NCI-H526 (cell line): ENCODE results near the gene SUN5.
A peak's percentile ranks its signal among the peaks of the same experiment; 100 is the strongest.

Experiments
- DNase-seq, 2 experiments: peaks; one replicate each; lab custom pipeline; 2025; lab: John Stamatoyannopoulos, UW

Gene SUN5

DNA sequence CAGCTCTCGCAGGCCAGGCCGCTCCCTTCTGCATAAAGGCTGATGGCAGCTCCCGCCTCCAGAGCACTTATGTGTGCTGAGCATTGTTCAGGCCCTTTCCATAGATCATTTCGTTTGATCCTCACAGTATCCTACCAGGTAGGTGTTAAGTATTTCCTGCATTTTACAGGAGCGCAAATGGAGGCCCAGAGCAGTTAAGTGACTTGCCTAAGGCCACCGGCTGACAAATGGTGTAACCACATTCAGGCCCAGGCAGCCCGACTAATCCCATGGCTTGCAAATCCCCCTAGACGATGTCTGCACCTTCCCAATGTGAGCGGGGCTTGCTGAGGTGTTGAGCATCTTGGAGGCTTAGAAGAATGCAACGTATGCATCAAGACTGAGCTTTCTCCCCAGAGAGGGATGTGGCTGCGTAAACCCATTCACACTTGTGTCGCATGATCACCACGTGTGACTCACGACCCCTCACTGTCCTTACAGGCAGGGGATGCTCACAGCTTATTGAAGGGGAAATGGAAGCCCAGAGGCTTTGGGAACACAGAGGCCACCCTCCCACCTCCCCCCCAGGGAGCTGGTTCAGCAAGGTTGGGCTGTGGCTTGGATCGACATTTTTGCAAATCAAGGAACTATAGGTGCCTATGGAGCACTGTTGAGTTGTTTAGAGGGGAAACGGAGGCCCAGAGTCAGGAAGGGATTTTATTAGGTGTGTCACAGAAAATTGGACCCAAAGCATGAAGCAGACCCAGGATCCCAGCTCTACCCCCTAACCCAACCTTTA lies 10.3 kb upstream of the SUN5 start:
- DNase-seq = no peak

DNA sequence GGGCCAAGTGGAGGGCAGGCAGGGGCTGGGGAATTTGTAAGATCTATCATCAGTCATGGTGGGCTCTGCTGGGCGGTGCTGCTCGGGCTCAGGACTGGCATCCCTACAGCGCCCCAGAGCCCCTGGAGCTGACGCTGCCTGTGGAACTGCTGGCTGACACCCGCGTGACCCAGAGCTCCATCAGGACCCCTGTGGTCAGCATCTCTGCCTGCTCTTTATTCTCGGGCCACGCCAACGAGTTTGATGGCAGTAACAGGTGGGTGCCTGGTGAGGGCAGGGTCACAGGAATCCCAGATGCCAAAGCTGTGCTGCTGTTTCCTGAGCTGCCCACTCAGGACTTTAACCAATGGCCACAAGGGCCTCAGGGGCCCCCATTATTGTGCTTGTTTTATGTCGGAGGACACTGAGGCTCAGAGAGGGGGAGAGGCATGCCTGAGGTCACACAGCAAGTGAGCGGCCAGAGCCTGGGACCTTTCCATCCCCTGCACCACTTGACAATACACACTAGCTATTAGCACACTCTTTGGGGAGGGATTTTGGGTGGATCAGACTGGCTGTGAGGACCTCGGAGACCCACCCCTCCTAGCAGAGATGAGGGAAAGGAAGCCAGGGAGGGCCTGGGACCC lies 9.6 kb upstream of the SUN5 start:
- no peak for DNase-seq

DNA sequence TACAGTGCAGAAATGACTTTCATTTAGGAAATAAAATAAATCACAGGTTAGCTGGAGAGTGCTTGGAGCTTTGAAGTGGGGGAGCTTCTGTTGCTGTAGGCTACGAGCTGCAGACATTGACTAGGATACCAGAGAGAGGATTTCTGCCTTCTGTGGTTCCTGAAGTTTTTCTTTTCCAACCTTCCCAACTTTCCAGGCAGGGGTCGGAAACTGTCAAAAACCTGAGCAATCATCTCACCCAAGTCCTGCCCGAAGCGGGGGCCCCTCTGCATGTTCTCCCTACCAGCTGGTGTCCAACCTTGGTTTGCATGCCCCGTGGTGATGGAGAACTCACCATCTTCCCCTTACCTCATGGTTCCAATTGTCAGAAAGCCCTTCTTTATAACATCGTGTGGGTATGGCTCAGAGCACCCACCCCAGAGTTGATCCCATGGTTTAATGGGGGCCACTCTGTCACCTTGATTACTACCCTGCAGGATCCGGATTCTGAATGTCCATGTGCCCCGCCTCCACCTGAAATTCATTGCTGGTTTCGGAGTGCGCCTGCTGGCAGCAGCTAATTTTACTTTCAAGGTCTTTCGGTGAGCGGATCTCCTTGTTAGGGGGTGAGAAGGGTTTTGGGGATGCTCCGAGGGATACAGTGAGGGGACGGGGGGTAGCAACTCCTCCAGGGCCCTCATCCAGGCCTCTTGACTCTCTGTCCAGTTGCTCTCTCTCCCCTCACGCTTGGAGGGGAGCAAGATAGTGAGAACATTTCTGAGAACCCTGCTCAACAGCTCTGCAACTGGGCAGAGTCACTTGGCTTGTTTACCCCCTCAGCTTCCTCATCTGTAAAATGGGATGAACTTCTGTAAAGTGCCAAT lies 8.3 kb upstream of the SUN5 start:
- DNase-seq = no peak

DNA sequence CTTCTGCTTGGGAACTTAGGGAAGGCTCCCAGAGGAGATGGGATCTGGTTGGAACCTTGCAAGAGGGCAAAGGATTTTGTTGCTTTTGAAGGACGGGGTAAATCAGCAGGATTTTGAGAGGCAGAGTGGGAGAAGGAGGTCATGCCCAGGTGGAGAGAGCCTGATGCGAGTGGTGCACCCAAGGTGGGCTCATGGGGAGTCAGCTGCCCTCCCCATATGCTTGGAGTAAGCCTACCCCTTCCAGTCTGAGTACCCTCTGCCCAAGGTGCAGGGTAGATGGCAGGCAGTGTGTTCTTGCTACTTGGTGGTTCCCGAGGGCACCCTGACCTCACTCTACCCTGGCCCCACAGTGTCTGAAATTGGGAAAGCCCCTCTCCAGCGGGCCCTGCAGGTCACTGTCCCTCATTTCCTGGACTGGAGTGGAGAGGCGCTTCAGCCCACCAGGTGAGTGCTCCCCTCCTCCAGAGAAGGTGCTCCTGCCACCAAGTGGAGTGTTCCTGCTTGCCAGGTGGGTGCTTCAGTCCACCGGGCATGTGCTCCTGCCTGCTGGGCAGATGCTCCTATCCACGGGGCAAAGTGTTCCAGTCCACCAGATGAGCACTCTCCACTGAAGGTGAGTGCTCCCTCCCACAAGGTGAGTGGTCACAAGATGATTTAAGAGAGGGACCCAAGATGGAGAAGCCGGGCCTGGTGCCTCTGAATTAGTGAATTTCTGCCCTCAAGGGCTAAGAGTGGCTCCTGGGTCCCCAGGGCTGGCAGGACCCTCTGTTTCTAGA lies 6.6 kb upstream of the SUN5 start:
- no peak for DNase-seq

DNA sequence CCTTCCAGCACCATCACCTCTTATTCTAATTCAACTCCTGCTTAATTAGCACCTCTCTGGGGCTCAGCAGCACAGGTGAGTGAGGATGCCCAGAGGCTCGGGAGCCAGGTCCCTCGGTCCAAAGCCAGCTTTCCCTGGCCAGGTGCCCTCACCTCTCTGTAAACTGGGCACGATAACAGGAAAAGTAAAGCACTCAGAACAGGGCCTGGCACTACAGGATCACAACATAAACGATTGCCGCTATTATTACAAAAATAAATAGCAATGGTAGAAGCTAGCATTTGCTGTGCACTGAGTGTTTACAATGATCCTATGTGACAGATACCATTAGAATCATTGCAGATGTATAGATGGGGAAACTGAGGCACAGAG lies 5.9 kb upstream of the SUN5 start:
- DNase-seq = no peak

DNA sequence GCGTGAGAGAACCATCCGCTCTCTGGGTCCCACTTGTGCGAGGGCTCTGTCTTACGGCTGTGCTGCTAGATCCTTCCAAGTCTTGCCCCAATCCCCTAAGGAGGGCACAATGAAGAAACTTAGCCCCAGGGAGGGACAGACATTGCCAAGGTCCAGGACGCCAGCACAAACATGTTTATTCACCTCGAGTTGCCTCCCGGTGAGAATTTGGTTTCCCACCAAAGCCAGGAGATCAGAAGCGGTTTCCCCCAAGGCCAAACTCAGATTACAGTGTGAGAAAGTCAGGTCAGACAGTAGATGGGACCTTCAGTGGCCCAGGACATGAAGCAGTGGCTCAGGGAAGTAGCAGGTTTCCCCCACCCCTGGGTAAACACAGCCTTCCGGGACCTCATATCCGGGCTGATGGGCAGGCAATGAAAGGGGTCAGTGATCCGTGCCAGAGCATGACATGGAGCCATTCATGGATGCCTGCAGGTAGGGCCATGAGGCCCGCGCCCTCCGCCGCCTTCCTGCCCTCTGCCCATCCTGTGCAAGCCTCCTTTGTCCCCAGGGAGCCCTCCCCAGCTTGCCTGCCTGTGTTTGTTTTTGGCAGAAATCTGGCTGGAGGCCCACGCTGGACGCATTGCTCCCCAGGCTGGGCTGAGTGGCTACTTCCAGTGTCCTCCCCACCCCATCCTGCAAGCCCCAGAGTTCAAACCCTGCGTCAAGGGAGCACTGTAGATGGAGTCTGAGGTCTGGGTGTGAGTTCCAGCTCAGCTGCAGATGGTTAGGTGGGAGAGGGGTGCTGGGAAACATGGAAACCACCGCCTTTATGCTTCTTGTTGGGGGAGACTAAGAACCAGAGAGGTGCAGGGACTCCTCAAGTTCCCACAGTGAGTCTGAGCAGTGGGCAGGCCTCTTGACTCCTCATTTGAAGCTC lies 5.2 kb upstream of the SUN5 start:
- peak in 1 of 2 experiments; percentile 39 for DNase-seq

DNA sequence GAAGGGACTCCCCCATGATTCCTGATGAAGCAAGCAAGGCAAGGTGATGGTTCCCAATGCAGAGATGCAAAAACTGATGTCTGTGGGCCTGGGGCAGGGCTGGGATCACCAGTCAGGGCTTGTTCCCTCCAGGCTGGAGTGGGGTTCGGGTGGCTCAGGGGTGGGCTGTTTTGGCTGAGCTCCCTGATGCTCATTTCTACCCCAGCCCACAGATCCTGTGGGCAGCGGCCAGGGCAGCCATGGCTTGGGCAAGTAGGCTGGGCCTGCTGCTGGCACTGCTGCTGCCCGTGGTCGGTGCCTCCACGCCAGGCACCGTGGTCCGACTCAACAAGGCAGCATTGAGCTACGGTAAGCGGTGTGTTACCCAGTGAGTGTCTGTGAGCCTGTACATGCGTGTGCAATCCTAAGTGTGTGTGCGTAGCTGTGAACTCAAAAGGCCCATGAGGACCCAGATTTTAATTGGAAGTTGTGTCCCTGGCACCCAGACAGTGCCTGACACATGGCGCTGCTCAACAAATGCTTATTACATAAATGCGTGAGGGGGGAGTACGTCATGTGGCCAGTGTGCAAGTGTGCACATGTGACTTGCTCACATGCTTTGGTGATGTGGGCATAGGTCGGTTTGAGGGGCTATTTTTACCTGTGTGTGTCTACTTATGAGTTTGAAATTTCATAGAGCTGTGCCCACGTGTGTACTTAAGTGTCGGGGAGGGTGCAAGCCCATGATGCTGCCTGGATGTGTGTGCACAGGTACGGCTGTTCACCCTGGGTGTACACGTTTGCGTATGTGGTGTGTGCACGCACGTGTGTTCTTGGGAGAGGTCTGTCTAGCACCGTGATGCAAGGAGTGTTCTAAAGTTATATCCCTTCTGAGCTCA lies 4.3 kb upstream of the SUN5 start:
- no peak for DNase-seq

DNA sequence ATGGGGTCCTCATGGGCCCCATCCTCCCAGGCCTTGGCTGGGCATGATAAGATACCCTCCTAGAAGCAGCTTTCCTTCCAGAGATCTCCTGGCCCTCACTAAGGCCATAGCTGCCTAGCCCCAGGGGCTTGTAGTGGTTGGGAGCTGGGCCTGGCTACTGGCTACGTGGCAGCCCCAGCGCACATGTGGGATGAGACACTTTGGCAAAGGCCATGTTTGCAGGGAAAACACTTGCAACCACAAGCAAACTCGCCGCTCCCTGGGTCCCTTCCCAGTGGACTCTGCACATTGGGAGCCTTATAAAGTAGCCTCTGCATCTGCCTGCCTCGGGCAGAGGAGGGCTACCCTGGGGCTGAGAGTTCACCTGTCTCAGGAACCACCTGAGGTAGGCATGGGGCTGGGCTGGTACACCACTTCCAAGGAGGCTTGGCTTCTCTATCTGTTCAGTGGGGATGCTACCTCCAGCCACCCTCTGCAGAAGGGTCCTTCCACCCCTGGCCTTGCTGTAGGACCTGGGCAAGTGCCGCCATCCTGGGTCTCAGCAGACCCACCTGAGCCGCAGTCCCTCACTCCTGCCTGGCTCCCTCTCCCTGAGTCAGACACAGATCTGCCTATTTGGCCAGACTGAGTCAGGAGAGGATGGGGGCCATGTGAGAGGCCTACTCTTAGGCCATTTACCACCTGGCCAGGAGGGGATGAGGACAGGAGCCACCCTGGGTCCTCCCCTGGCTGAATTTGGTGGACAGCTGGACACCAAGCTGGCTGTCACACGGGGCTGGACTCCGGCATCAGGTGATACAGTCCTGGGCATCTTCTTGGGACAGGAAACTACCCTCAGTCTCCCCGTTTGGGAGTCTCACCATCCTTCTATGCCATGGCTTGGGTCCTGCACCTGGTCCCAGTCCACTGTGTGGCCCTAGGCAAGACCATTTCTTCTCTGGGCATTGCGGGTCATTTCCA lies 3.4 kb upstream of the SUN5 start, which contains the start of gene BPIFB2:
Gene BPIFB2 (plus strand): TSS at position 329 of the 960 bp plus-strand sequence. CDS start 871 bp downstream, outside the sequence.
- no peak for DNase-seq

DNA sequence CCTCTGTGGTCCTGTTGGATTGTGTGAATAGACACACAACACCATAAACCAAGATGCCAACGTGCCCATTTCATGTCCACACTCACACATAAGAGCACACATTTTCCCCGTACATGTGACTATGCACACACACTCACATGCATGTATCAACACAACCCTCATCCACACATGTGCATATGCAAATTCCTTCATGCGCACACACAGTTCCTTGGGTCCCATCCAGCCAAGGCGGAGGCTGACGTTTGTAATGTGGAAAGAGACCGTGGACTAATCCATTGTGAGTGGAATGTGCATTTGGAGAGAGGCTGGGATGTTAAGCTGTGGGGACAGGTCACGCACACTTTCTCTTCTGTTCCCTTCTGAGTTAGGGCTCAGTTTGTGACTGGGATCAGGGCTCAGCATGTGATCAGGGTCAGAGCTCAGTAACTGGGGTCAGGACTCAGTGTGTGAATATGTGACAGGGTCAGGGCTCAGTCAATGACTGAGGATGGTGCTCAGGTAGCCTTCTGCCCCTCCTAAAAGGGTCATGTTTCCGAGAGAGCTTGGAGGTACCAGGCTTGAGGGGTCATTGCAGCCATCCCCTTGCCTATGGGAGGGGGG lies 2.6 kb upstream of the SUN5 start:
- DNase-seq = no peak

DNA sequence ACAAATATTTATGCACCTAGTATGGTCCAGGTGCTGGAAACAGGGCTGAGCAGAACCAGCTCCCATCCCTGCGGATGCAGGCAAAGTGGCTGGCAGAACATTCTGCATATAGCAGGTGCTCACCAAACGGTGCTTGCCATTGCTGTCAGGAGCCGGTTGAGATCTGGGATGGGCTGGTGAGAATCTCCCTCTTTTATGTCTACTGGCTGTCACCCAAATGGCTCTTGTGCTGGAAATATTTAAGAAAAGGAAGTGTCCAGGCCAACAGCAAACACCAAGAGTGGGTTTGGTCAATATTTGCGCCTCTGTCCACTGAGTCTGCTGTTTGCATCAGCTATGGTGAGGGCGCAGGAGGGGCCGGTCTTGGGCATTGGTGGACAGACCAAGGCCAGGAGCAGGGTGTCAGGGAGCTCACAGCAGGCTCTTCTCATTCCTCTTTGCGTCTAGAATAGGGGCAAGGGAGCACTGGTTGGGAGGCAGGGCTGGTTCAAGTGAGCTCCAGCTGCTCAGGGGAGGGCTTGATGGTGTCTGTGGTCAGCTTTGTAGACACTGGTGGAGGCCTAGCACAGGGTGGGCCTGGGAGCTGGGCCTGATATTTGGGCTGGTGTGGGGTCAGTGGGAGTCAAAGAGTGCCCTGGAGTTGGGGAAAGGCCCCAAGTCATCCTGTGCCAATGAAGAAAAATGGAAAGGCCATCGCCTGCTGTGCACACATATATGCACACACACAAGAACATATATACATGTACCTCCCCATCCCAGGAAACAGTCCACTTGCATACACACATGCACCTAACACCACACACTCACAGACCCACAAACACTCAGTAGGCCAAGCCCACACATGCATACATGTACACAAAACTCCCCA lies 1.9 kb upstream of the SUN5 start:
- no peak for DNase-seq

DNA sequence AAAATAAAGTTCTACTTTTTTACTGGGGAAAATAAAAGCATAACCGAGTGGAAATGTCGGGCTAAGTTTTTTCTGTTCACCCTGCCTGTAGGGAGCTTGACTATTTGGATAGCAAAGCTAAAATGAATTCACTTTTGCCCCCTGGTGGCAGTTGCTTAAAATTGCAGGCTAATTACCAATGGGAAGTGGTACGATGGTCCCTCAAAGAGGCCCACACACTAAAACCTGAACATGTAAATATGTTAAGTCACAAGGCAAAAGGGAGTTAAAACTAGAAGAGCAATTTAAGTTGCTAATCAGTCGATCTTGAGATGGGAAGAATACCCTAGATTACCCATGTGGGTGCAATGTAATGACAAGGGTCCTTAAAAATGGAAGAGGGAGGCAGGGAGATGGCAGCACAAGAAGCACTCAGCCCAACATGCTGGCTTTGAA lies 916 bp upstream of the SUN5 start:
- peak; percentile 63 to 75 for DNase-seq

DNA sequence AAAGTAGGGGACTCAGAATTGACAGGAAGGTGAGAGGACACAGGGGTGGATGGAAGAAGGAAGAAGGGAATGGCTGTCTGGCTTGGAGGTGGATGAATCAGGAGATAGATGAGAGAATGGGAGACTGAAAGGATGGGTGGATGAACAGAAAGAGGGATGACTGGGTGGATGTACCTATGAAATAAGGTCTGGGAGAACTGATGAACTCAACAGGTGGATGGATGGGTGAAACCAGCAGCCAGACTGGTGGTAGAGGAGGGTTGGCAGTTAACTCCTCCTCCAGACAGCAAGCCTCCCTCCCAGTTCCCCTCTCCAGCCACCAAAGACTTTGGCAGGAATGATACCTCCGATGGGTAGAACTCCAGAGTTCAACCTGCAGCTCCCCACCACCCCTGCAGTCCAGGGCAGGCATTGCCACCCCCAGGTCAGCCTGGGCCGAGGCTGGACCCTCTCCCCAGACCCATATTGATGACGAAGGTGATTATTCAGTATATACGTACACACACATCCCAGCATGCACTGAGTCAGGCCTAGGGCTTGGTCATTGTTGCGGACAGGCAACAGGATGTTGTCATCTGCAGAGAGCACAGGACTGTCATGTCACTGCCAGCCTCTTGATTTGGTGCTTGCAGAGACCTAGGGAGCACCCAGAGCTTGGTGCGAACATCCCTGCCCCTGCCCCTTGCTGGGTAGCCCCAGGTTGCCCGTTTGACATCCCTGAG lies 2.0 kb downstream of the SUN5 start:
- DNase-seq = no peak

DNA sequence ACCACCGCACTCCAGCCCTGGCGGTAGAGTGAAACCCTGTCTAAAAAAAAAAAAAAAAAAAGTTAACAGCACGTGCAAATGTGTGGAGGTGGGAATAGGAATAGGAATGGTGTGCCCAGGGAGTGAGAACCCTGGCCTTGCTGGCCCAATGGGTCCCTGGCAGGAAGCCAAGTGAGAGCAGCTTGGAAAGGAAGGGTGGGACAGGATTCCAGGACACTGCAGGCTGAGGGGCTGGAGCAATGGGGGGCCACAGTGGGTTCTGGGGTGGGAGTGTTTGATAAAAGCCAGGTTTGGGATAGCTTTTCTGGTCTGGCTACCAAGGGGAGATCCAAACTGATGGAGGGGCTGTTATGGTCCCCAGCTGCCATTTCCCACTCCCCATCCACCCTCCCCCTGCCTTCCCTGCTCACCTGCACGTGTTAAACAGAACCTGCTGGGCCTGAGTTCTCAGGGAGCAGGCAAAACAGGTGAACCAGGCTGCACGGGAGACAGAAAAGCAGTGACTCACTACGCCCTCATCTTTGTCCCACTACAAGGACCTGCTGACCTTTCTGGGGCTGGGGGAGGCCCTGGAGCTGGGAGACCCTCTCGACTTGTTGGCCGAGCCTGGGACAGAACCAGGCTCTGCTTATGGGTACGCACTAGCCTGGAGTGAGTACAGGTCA lies 3.3 kb downstream of the SUN5 start:
- DNase-seq = no peak

DNA sequence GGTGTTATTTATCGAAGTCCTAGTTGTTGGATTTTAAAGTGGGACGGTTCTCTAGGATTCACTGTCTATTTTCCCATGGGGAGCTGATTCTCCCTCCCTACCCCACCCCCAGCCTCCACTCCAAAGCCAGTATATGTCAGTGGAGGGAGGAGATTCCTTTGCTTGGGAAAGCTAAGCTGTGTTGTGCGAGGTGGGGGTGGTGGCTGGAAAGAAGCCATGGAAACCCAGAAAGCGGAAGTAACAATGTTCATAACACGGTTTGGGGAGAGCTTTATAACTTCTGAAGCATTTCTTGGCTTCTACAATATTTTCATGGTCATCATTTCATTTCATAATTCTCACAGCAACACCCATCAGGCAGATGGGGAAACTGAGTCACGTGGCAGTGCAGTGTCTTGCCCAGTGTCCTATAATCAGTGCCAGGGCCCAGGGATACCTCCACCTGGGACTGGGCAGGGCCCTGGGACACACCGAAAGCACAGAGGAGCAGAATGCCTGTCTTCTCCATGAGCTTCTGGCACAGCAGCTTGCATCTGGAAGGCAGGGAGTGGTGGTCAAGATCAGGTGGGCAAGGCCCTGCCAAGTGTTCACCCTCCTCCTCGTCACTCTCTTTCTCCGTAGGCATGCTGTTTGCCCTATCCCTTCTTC lies 4.5 kb downstream of the SUN5 start:
- no peak for DNase-seq

DNA sequence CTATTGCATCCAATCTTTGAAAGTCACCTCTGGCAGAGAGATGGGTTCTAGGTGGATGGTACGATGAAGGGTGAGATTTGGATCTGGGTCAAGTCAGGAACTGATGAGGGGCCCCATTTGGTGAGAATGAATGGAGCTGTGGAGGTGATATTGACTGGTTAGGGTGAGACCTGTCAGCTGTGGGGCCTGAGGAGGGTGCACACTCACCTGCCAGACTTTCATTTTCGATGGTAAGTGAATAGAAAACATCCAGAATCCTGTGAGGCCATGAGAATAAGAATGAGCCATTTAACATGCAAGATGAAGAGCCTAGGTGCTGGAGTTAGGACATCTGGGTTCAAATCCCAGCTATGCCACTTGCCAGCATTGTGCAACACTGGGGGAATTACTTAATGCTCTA lies 6.8 kb downstream of the SUN5 start:
- no peak for DNase-seq

DNA sequence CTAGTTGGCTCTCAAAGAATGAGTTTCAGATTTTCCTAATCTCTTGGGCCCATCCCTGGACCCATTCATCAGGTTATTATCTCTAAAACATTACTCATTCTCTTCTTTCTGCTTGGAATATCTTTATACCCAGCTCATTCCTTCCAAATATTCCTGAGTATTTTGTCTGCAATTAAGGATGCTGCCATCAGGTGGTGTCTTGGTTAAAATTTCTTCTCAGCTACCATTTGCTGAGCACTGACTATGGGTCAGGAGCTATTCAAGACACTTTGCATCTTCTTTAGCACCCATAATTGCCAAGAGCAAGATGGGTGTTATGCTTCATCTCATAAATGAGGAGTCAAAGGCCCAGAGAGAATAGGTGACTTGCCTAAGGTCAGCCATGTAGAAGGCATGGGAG lies 8.4 kb downstream of the SUN5 start:
- DNase-seq = no peak
